ENCODE measurements around the gene CLRN1. TPM values are rescaled to one million over a fixed set of nuclear protein-coding genes. Genes with fewer than 3 reads are reported as not detected.
A peak's percentile ranks its signal among the peaks of the same experiment; 100 is the strongest.

Gene CLRN1
- total RNA-seq, 1 donor from 2014 or later: not detected

- no peak for DNase-seq (ENCODE audit: low read depth, low spot score)
Observed at GRCh38 chr3:150975992-150976368, 3.5 kb upstream of the CLRN1 start.

- no peak for DNase-seq (ENCODE audit: low read depth, low spot score)
Observed at GRCh38 chr3:150975086-150975991, 2.8 kb upstream of the CLRN1 start.

- DNase-seq (ENCODE audit: low read depth, low spot score): peak; percentile 15
Observed at GRCh38 chr3:150970665-150971324, 1.7 kb downstream of the CLRN1 start.

GRCh38 chr3:150968341-150969035 lies 4.0 kb downstream of the CLRN1 start:
- DNase-seq (ENCODE audit: low read depth, low spot score): no peak

GRCh38 chr3:150965436-150965835 lies 7.1 kb downstream of the CLRN1 start:
- no peak for DNase-seq (ENCODE audit: low read depth, low spot score)

- DNase-seq (ENCODE audit: low read depth, low spot score): no peak
Observed at GRCh38 chr3:150961949-150962348, 10.6 kb downstream of the CLRN1 start.

- DNase-seq (ENCODE audit: low read depth, low spot score): no peak
Observed at GRCh38 chr3:150960708-150961684, 11.5 kb downstream of the CLRN1 start.

GRCh38 chr3:150958683-150959082 lies 13.8 kb downstream of the CLRN1 start:
- no peak for DNase-seq (ENCODE audit: low read depth, low spot score)

- no peak for DNase-seq (ENCODE audit: low read depth, low spot score)
Observed at GRCh38 chr3:150956376-150956775, 16.2 kb downstream of the CLRN1 start.

- DNase-seq (ENCODE audit: low read depth, low spot score): no peak
Observed at GRCh38 chr3:150951923-150952322, 20.6 kb downstream of the CLRN1 start.

- DNase-seq (ENCODE audit: low read depth, low spot score): no peak
Observed at GRCh38 chr3:150945226-150946032, 27.1 kb downstream of the CLRN1 start.

- DNase-seq (ENCODE audit: low read depth, low spot score): no peak
Observed at GRCh38 chr3:150942221-150942620, 30.3 kb downstream of the CLRN1 start.

GRCh38 chr3:150936693-150937092 lies 35.8 kb downstream of the CLRN1 start:
- DNase-seq (ENCODE audit: low read depth, low spot score): no peak

GRCh38 chr3:150933473-150933995 lies 39.0 kb downstream of the CLRN1 start:
- no peak for DNase-seq (ENCODE audit: low read depth, low spot score)

- DNase-seq (ENCODE audit: low read depth, low spot score): no peak
Observed at GRCh38 chr3:150931745-150932144, 40.8 kb downstream of the CLRN1 start.

GRCh38 chr3:150930839-150931238 lies 41.7 kb downstream of the CLRN1 start:
- no peak for DNase-seq (ENCODE audit: low read depth, low spot score)

GRCh38 chr3:150928234-150928633 lies 44.3 kb downstream of the CLRN1 start:
- no peak for DNase-seq (ENCODE audit: low read depth, low spot score)

- no peak for DNase-seq (ENCODE audit: low read depth, low spot score)
Observed at GRCh38 chr3:150926328-150926727, 46.2 kb downstream of the CLRN1 start.

GRCh38 chr3:150925751-150926201 lies 46.8 kb downstream of the CLRN1 start:
- no peak for DNase-seq (ENCODE audit: low read depth, low spot score)

- DNase-seq (ENCODE audit: low read depth, low spot score): no peak
Observed at GRCh38 chr3:150922611-150923010, 49.9 kb downstream of the CLRN1 start.
